NCI-H526 (cell line): Measurements from ENCODE around the gene TCP11L2.
"Not testable (repeated sequence)": the region's sequence is repeated elsewhere in the genome, so short reads cannot be mapped to it uniquely, and the experiment has no call there.

Experiments
- DNase-seq, 2 experiments: peaks; one replicate each; lab custom pipeline; 2025; lab: John Stamatoyannopoulos, UW

The TCP11L2 gene

DNA sequence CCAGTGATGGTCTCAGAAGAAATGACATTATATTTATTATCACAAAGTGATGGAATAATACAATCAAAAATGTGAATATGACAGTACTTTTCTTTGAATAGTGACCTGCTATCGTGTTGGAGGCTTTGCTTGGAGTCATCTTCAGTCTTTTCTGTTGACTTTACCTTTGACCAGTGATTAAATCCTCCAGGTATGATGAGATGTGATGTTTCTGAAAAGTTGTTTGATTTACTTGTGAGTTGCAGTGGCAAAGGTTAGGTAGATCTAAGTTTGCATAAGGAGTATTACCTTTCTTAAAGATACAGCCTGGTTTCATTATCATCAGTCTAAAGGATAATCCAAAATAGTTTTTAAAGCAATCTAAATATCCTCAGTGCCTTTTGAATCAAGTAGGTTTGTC lies 4.6 kb downstream of the TCP11L2 start:
- DNase-seq = no peak

DNA sequence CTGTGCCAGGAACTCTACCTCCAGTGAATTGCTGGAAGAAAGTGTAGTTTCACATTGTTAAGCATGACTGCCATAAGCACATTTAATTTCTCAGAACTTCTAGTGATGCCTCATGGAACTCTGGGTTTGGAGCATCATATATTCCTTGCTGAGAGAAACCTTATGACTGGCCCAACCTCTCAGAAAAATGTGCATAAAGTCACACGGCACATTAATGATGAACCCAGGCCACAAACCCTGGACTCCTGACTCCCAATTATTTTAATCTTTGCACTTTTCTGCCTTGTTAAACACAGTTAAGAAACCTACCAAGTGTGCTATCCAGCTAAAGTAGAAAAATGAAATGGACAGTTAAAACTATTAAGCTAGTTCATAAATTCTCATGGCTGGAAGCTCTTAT lies 5.6 kb downstream of the TCP11L2 start:
- no peak for DNase-seq

DNA sequence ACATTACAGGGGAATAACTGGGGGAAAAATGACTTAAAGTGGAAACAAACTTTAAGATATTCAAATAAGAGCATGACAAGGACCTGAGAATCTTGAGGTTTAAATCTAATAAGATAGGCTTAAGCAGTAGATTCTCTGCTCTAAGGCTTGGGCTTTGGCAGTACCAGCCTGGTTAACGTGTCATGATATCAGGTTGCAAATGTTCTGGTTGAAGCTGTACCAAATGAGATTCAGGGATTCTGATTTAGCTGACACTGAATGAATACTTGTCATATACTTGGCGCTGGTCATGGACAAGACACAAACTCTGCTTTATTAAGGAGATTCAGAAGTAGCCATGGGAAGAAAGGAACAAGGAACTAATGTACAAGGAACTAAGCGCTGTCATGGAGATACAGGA lies 6.1 kb downstream of the TCP11L2 start:
- no peak for DNase-seq

DNA sequence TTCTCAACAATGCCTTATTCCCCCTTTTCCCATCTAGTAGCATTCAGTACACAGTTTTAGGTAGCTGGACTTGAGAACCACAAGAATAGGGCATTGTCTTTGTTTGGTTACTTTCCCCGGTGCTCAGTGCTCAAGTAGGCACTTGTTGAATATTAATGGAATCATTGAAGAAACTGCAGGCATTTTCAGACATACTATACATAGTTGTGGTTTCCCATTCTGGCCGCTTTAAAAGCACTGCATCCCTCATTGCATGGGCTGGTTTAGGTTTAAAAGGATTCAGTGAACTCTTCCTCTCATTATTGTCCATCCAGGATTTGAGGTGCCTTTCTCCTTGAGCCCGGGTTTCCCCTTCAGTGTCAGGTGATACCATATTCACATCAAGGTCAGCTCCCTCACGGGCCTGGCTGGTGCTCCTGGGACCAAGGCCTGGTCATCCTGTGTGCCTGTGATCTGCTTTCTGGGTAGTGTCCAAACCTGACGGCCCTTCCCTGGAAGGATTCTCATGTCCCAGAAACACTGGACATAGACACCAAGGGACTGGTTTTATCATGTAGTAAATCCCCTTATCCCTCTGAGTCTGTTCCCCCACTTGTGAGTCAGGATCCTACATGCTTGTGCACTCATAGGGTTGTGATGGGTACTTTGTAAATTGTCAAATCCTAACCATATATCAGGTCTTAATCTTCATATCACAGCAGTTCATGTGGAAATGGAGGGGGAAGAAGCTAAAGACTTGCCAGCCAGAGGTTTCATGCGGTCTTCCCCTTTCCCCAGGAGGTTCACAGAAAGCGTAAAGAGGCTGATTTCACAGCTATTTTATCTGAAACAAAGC lies 7.4 kb downstream of the TCP11L2 start:
- DNase-seq = no peak

DNA sequence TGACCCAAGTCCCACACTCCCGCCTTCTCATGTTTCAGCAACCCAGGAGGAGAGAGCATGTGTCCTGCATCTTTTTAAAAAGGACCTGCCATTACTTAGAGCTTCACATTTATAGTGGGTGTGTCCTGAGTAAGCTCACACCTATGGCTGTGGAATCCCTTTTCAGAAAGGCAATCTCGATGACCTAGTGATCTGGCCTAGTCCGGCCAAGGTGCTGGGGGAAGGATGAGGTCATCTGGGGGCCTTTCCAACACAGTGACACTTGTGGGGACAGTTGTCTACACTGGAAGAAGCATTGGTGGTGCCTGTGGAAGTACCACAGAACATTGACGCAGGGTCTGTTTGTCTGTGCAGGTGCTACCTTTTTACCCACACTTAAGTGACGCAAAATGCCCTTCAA lies 8.2 kb downstream of the TCP11L2 start:
- no peak for DNase-seq

DNA sequence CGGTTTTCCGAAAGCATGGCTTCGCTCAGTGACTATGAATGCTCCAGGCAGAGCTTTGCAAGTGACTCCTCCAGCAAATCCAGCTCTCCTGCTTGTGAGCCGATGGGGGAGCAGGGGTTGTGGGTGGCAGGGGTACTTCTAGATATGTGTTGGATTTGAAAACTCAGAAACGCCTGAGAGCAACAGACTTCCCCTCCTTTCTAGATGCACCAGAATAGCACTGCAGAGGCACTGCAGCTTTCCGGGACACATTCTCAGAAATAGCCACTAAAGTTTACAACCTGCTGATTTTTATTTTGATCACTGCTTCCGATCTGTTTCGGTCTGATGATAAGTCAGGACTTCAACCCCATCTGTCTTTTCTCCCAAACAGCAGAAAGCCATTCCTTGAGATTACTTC lies 8.6 kb downstream of the TCP11L2 start:
- DNase-seq = no peak

DNA sequence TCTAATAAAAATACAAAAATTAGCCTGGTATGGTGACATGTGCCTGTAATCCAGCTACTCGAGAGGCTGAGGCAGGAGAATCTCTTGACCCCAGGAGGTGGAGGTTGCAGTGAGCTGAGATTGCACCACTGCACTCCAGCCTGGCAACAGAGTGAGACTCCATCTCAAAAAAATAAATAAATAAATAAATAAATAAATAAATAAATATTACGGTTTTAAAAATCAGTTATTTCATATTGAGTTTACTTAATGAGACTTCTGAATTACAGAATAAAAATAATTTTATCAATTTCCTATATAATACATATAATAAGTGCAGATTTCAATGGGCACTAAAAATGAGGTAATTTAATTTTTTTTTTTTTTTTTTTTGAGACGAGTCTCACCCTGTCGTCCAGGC lies 10.9 kb downstream of the TCP11L2 start:
- DNase-seq = not testable (repeated sequence)

DNA sequence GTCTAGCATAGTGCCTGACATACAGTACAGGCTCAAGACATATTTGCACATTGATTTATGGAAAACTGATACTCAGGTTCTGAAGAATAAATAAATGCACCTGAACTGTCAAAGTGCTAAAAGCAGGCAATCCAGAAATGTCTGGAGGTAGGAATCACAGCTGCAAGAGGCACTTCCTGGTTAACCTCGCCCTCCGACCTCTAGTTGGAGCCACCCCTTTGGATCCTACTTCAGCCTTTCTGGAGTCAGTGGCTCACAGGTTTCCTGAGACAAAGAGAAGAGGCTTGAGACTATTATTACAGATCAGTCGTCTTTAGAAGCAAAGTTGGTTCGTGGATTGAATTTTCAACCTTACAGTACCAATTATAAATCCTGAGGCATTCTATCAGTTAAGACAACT lies 13.0 kb downstream of the TCP11L2 start:
- DNase-seq = no peak

DNA sequence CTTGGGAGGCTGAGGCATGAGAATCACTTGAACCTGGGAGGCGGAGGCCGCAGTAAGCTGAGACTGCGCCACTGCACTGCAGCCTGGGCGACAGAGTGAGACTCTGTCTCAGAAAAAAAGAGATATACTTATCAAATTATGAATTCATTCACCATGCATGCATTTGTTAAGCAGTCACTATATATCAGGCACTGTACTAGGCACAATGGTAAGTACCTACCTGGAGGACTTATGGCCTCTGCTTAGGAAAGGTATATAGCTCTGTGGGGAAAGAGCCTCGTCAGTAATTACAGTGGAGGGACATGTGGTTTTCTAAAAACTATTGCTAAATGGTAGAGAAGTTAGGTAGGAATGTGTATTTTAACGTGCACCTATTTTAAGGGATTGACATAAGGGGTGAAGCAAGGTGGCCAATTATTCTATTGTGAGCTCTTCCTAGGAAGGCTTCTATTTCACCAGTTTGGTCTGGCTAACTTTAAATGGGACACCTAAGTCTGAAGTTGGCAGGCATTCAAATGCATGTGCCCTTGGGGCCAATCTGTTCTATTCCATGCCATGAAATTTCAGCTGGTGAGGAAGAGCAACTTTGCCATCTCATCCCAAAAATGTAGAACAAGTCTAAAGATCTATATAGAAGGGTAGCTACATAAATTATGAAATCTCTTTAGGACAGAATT lies 15.0 kb downstream of the TCP11L2 start:
- DNase-seq = no peak

DNA sequence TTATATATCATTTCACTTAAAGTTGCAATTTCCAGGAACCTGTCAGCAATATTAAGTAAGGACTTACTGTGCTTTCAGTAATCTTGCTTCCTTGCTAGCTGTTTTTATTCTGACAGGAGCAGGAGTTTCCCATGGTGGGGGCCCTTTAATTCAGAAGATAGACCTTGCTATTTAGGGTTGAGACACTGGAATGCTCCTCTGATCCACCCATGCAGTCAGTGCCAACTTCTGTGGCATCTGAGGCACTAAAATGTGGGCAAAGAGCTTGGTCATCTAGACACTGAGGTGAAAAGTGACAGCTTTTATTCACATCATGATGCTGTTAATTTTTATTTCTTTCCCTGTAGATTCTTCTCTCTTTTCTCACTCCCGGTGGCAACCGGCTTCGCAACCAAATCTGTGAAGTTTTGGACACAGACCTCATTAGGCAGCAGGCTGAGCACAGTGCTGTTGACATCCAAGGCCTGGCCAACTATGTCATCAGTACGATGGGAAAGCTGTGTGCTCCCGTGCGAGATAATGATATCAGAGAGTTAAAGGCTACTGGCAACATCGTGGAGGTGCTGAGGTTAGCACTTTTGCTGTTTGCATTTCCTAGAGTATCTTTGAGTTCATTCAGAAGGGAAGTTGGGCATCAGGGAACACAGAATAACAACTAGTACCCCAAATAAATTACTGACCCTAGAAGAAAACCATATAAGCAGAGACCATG lies 18.8 kb downstream of the TCP11L2 start:
- no peak for DNase-seq

DNA sequence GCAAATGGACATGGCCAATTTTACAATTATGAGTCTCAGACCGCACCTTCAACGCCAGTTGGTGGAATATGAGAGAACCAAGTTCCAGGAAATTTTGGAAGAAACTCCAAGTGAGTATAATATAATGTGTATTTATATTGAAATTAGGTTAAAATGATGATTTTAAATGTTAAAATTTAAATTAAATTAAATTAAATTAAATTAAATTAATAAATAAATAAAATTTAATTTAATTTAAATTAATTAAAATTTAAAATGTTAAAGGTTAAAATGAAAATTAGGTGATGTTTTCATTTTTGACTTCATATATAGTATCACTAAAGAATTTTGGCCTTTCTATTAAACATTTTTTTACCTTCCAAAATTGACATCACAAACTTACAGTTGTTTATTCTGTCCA lies 21.0 kb downstream of the TCP11L2 start:
- DNase-seq = no peak

DNA sequence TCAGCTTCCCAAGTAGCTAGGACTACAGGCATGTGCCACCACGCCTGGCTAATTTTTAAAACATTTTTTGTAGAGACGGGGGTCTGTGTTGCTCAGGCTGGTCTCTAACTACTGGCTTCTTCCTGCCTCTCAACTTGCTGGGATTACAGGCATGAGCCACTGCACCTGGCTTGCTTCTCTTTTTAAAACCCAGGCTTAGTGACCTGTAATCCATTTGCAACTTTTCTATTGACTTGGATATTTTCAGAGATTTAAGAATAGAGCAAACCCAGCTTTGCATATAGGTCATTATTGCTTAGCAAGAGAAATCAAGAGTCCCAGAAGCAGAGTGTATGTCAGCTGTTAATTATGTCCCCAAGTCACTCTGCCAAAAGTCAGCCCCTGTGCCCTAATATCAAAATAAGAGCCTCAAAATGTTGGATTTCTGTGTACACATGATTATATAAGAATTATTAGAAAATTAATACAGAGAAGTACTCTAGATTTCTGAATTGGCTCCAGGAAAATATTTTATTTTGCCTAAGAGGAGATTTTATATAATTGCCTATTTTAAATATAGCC lies 24.9 kb downstream of the TCP11L2 start:
- DNase-seq = no peak

DNA sequence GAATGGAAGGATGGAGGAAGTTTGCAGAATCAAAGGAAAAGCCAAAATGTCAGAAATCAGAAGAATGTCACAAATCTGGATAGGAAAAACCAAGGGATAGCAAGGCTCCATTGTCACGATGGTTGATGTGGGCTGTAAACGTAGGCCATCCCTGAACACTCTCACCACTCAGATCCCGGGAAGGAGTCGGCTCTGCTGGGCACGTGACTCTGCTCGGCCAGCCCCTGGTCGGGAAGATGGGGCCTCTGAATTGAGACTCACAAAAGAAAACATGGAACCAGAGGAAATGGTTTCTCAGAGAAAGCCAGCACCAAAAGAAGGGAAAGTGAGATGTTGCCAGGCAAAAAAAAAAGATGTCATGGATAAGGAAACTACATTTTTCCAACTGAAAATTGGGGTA lies 26.2 kb downstream of the TCP11L2 start:
- DNase-seq = no peak

DNA sequence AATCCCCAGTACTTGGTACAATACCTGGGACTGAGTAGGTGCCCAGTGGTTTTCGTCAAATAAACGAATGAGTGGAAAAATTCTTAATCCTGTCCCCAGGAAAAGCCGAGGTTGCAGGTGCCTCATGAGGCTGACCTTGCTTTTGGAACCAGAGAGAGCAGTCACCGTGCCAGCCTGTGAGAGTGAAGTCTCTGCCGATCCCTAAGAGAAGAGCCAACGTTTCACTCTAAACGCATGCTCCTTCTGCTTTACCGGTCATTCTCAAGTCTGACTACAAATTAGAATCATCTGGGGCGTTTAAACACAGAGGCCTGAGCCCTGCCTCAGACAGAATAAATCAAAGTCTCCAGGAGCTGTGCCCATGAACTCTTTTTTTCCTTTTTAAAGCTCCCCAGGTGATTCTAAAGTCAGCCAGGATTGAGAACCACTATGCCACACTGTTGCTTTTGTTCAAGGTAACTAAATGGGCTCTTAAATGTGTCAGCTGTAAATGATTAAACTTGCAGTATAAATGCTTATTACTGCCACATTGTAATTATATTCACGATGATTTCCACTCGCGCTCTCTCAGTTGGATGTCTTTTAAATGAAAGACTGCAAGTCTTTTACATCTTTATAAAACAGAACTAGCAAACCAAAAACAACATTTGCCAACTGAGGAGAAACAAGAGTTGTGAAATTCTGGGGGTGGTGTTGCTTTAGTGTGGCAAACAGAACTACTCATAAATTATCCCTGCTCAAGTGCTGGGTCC lies 26.9 kb downstream of the TCP11L2 start:
- no peak for DNase-seq

DNA sequence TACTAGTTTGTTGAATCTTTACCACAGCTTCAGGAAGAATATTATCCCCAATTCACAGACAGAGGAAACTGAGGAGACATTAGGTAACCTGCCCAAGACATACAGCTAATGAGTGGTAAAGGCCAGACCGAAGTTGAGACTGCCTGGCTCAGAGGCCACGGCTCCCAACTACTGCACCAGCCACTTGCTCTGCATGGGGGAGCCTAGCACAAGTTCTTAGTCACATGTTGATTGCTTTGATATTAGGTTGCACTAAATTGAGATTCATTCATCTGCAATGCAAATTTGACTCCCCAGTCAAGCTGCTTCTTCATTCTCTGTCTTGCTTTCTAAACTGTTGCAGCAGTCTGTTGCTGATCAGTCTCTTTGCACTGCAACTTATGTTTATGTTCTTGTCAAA lies 29.1 kb downstream of the TCP11L2 start:
- DNase-seq = peak; percentile 60 to 72

DNA sequence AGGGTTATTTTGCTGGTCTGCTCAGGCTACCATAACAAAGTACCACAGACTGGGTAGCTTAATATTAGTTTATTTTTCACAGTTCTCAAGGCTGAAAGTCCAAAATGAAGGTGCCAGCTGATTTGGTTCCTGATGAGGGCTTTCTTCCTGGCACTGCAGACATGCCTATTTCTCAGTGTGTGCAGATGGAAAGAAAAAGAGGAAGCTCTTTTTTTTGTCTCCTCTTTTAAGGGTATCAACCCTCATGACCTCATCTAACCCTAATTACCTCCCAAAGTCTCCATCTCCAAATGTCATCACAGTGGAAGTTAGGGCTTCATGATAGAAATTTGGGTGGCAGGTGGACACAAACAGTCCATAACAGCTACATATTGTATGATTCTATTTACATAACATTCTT lies 30.0 kb downstream of the TCP11L2 start:
- no peak for DNase-seq

DNA sequence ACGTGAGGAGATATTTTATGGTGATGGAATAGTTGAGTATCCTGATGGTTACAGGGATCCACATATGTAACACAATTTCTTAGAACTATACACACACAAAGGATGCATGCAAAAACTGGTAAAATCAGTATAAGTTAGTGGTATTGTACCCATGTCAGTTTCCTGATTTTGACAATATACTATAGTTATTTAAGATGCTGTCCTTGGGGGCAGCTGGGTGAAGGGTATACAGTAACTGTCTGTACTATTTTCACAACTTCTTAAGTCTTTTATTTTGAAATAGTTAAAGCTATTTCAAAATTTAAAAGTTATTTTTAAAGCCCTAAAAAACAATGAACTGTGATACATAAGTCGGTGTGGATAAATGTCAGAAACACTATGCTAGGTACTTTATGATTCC lies 30.5 kb downstream of the TCP11L2 start:
- DNase-seq = no peak

DNA sequence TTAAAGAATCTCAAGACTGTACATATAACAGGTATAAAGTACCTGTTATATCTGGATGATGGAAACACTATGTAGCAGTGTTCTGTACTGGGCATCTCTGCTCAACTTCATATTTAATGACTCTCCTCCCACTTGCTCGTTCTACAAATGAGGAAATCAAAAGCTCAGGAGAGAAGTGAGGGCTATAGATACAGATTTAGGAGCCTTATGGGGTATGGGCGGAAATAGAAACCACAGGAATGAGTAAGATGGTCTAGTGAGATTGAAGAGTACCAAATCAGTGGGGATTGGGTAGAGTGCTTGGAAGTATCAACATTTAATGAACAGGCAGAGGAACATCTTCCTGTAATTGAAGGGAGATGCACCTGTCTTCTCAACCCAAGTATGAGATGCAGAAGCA lies 31.2 kb downstream of the TCP11L2 start:
- DNase-seq = no peak

DNA sequence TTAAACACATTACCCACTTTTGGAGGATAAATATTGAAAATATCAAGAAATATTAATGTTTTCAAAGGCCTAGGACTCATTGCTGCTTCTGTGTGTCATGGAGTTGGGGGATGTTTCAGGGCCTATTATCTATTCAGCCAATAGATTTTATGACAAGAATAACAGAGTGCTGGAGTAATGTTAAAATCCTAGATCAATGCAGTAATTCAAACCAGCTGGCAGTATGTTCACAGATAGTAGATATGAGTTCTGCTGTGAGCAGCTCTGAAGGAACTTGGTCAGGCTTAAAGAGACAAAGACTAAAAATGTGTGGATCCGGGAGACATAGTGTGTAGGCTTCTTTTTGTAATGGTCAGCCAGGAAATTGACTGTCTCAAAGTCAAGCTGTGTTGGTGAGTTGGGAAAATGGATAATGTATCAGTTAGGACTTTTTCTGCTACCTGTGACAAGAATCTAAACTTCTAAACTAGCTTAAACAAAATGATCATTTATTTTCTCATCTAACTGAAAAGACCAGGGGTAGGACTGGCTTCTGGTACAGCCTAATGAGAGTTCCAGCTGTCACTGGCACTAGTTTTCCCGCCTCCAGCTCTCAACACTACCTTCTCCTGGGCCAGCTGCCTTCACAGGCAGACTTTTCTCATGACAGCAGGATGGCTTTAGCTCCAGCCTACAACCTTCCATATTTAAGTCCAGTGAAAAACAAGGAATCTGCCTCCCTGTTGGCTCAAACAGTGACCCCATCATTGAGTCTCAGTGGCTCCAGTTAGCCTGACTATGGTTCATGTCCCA lies 38.7 kb downstream of the TCP11L2 start:
- no peak for DNase-seq

DNA sequence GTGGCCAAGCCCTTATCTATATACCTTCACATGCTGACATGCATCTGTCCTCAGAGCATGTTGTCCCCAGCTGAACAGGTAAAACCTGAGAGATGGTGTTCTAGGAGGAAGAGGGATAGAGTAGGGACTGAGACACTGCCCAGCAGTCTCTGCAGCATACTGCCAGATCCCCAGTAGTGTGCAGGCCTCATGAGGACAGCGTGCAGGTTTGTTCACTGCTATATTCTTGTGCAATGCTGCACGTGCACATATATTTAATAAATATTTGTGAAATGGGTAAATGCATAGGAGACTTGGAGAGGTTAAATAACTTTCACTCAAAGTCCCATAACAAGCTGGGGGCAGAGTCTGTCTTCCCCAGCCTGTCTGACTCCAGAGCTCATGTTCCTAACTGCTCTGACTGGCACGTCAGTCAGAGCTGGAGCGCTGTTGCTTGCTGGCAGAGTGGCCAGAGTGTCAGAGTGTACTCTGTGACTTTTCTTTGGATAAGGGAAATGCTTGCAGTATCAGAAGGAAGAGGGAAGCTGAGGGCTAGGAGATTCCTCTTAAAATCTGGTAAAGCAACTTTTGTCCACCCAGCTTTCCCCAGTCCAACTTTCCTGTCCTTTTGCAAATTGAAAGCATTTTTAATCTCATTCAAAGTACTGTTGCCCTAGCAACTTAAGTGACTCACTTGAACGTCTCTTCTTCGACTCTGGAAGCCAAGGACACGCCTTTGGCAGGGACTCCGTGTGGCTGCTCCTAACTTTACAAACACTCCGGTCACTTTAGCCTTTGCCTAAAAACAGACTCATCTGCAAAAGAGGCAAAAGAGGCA lies 40.1 kb downstream of the TCP11L2 start:
- no peak for DNase-seq

DNA sequence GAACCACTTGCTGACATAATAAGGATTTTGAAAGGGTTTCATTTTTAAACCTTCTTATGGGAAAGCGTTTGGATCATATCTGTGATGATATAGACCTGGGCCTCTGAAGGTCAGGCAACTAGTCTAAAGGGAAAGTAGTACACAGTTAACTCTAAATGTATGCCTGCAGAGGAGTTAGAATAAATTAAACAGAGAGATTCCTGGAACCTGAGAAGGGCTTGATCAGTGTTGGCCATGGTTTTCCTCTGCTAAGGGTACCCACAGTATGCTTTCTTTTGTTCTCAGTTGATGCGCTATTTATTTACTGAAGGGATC lies 40.6 kb downstream of the TCP11L2 start:
- DNase-seq = no peak
